H1 (cell line): Measurements from ENCODE around the gene ERCC1. TPM values are rescaled to one million over a fixed set of nuclear protein-coding genes. Genes with fewer than 3 reads are reported as not detected.
A peak's percentile ranks its signal among the peaks of the same experiment; 100 is the strongest.

Experiments
- CTCF ChIA-PET: fragments of 300-600 bp; sonication (Branson Sonifier 250); formaldehyde crosslinking; loops from one replicate; lab custom pipeline; 2021; ENCODE audit not compliant: partially characterized antibody; lab: Charles Lee
- POLR2A ChIA-PET: fragments of 300-600 bp; sonication (Branson Sonifier 250); formaldehyde crosslinking; loops from one replicate; lab custom pipeline; 2021; ENCODE audit warnings: inconsistent platforms; ENCODE audit not compliant: partially characterized antibody; lab: Charles Lee
- DNase-seq, 2 experiments: peaks; one replicate each; pipeline versions ENCODE4 v3.0.0 to v3.0.0-alpha.2; 2010 to 2022; ENCODE audit warnings: low spot score in 2 of 2, low read depth in 1 of 2, mixed read lengths in 1 of 2
- FAIRE-seq: peaks from 2 replicates; lab custom pipeline; 2011; peaks lifted over from hg19 to GRCh38; lab: Jason Lieb, UNC
- H2AFZ ChIP-seq: 2 replicates; pipeline ENCODE4 v1.8.1; 2012; ENCODE audit warnings: low read length, inconsistent platforms
- H2AK5ac ChIP-seq: 2 replicates; pipeline ENCODE4 v1.6.1; 2013; ENCODE audit warnings: low read depth, low read length
- H2BK120ac ChIP-seq: replicated peaks from 2 replicates; pipeline ENCODE3; 2013; ENCODE audit warnings: low read depth, low read length, inconsistent platforms
- H2BK12ac ChIP-seq: 2 replicates; pipeline ENCODE4 v1.6.1; 2013; ENCODE audit warnings: low read depth, low read length
- H2BK15ac ChIP-seq: 2 replicates; pipeline ENCODE4 v1.6.1; 2013; ENCODE audit warnings: low read length
- H2BK20ac ChIP-seq: 2 replicates; pipeline ENCODE4 v1.6.1; 2013; ENCODE audit warnings: low read length
- H2BK5ac ChIP-seq: 2 replicates; pipeline ENCODE4 v1.6.1; 2013; ENCODE audit warnings: low read depth, low read length
- H3K14ac ChIP-seq: 2 replicates; pipeline ENCODE4 v1.6.1; 2013; ENCODE audit warnings: inconsistent platforms; ENCODE audit not compliant: insufficient read length
- H3K18ac ChIP-seq: 2 replicates; pipeline ENCODE4 v1.6.1; 2013; ENCODE audit warnings: low read length; ENCODE audit errors: extremely low read depth
- H3K23ac ChIP-seq: 2 replicates; pipeline ENCODE4 v1.6.1; 2013; ENCODE audit warnings: inconsistent platforms; ENCODE audit not compliant: insufficient read length
- H3K23me2 ChIP-seq: 2 replicates; pipeline ENCODE4 v1.6.1; 2013; ENCODE audit warnings: low read depth, low read length
- H3K27ac ChIP-seq: 2 replicates; pipeline ENCODE4 v1.6.1; 2011; ENCODE audit warnings: low read depth, low read length, inconsistent platforms
- H3K27me3 ChIP-seq, 4 experiments: replicated peaks in 1 of 4; 1 replicate in 1 of 4; 2 replicates in 3 of 4; pipeline versions ENCODE4 v1.6.1 to v1.8.1; 2011 to 2013; ENCODE audit warnings: low read length in 3 of 4, mild to moderate bottlenecking in 3 of 4, inconsistent platforms in 2 of 4, mixed read lengths in 2 of 4, moderate library complexity in 1 of 4; ENCODE audit not compliant: control insufficient read depth in 3 of 4, insufficient read depth in 3 of 4; ENCODE audit errors: extremely low read depth in 1 of 4
- H3K36me3 ChIP-seq, 4 experiments: 2 replicates each; pipeline versions ENCODE4 v1.6.1 to v1.8.1; 2011 to 2013; ENCODE audit warnings: mild to moderate bottlenecking in 4 of 4, low read length in 3 of 4, moderate library complexity in 2 of 4, control low read depth in 1 of 4, inconsistent platforms in 1 of 4; ENCODE audit not compliant: insufficient read depth in 4 of 4, control insufficient read depth in 2 of 4
- H3K4ac ChIP-seq: replicated peaks from 2 replicates; pipeline ENCODE3; 2013; ENCODE audit warnings: low read length, low read depth, mixed read lengths, inconsistent platforms; ENCODE audit not compliant: insufficient read length
- H3K4me1 ChIP-seq, 4 experiments: replicated peaks in 1 of 4; 1 replicate in 1 of 4; 2 replicates in 3 of 4; pipeline versions ENCODE4 v1.6.1 to v1.8.1; 2011 to 2013; ENCODE audit warnings: low read length in 3 of 4, inconsistent platforms in 2 of 4, mixed read lengths in 1 of 4; ENCODE audit not compliant: insufficient read depth in 4 of 4, control insufficient read depth in 3 of 4
- H3K4me2 ChIP-seq, 2 experiments: 2 replicates each; pipeline versions ENCODE4 v1.6.1 to v1.8.1; 2011 to 2013; ENCODE audit warnings: low read depth in 2 of 2, low read length in 2 of 2, control low read depth in 1 of 2, inconsistent platforms in 1 of 2, mild to moderate bottlenecking in 1 of 2; ENCODE audit not compliant: insufficient read depth in 1 of 2
- H3K4me3 ChIP-seq, 4 experiments: fragments of 200-600, 300-600 bp in 1 of 4; sonication (generic), shearing (Covaris generic), sonication (Bioruptor Twin) in 1 of 4; 2 replicates each; pipeline versions ENCODE4 v1.5.1 to v1.8.1; 2011 to 2016; ENCODE audit warnings: low read length in 4 of 4, low read depth in 3 of 4, control low read depth in 2 of 4, inconsistent platforms in 2 of 4, mild to moderate bottlenecking in 2 of 4, mixed read lengths in 1 of 4, moderate library complexity in 1 of 4; ENCODE audit not compliant: insufficient read depth in 2 of 4; ENCODE audit errors: extremely low read depth in 1 of 4
- H3K56ac ChIP-seq: replicated peaks from 2 replicates; pipeline ENCODE3; 2013; ENCODE audit warnings: low read depth, mild to moderate bottlenecking, mixed read lengths, low read length, inconsistent platforms; ENCODE audit not compliant: insufficient read length
- H3K79me1 ChIP-seq: 2 replicates; pipeline ENCODE4 v1.6.1; 2013; ENCODE audit warnings: low read depth, low read length, control low read depth
- H3K79me2 ChIP-seq, 2 experiments: 2 replicates each; pipeline versions ENCODE4 v1.6.1 to v1.8.1; 2012 to 2013; ENCODE audit warnings: low read length in 2 of 2, mild to moderate bottlenecking in 2 of 2, inconsistent platforms in 1 of 2; ENCODE audit not compliant: insufficient read depth in 2 of 2, control insufficient read depth in 1 of 2
- H3K9ac ChIP-seq, 4 experiments: replicated peaks in 1 of 4; 1 replicate in 1 of 4; 2 replicates in 3 of 4; pipeline versions ENCODE4 v1.6.1 to v1.8.1; 2011 to 2013; ENCODE audit warnings: low read depth in 3 of 4, low read length in 3 of 4, control low read depth in 2 of 4, mild to moderate bottlenecking in 2 of 4, moderate library complexity in 2 of 4, inconsistent platforms in 1 of 4; ENCODE audit errors: extremely low read depth in 1 of 4
- H3K9me3 ChIP-seq, 2 experiments: 2 replicates each; pipeline versions ENCODE4 v1.6.1 to v1.8.1; 2012 to 2013; ENCODE audit warnings: mild to moderate bottlenecking in 2 of 2, moderate library complexity in 2 of 2, control low read depth in 1 of 2, inconsistent platforms in 1 of 2, low read depth in 1 of 2, low read length in 1 of 2, mixed read lengths in 1 of 2; ENCODE audit not compliant: insufficient read depth in 2 of 2
- H4K20me1 ChIP-seq, 2 experiments: replicated peaks in 1 of 2; 2 replicates each; pipeline versions ENCODE3 to v1.8.1; 2011 to 2013; ENCODE audit warnings: inconsistent platforms in 2 of 2, low read length in 2 of 2, mild to moderate bottlenecking in 1 of 2; ENCODE audit not compliant: insufficient read depth in 2 of 2, control insufficient read depth in 1 of 2
- H4K5ac ChIP-seq: 2 replicates; pipeline ENCODE4 v1.6.1; 2013; ENCODE audit warnings: low read length, low read depth, mixed read lengths, inconsistent platforms; ENCODE audit not compliant: insufficient read length
- H4K8ac ChIP-seq: 2 replicates; pipeline ENCODE4 v1.8.0; 2013; ENCODE audit warnings: mild to moderate bottlenecking, moderate library complexity, low read length, inconsistent platforms; ENCODE audit not compliant: insufficient read depth; ENCODE audit errors: extremely low read depth
- H4K91ac ChIP-seq: replicated peaks from 2 replicates; pipeline ENCODE3; 2013; ENCODE audit warnings: low read length, mixed read lengths, inconsistent platforms; ENCODE audit not compliant: insufficient read length
- BACH1 ChIP-seq: IDR thresholded peaks from 2 replicates; pipeline ENCODE4 v1.6.1; 2012; ENCODE audit warnings: low read length, improper control_type of control experiment
- HDAC6 ChIP-seq: IDR thresholded peaks from one replicate; pipeline ENCODE4 v1.7.1; 2012; ENCODE audit warnings: low read depth, mild to moderate bottlenecking, inconsistent platforms, low read length, moderate library complexity
- JUND ChIP-seq: IDR thresholded peaks from 2 replicates; pipeline ENCODE4 v1.6.1; 2011; ENCODE audit warnings: mild to moderate bottlenecking, improper control_type of control experiment, low read length
- KDM1A ChIP-seq: fragments of 200-600, 300-600 bp; sonication (generic); IDR thresholded peaks from 2 replicates; pipeline ENCODE4 v1.7.1; 2016; ENCODE audit warnings: mild to moderate bottlenecking, low read length, borderline replicate concordance
- KDM4A ChIP-seq: IDR thresholded peaks from one replicate; pipeline ENCODE4 v1.7.1; 2012; ENCODE audit warnings: low read depth, mild to moderate bottlenecking, moderate library complexity, low read length, inconsistent platforms; ENCODE audit not compliant: severe bottlenecking
- MAX ChIP-seq: IDR thresholded peaks from 2 replicates; pipeline ENCODE4 v1.6.1; 2012; ENCODE audit warnings: inconsistent platforms
- PHF8 ChIP-seq: fragments of 200-600 bp; sonication (generic); conservative IDR thresholded peaks from 2 replicates; pipeline ENCODE4 v1.7.1; 2012; ENCODE audit warnings: low read depth, mild to moderate bottlenecking, inconsistent platforms, low read length, moderate library complexity
- POLR2A ChIP-seq, 2 experiments: IDR thresholded peaks; 1 replicate in 1 of 2; 2 replicates in 1 of 2; pipeline ENCODE4 v1.6.1; 2011; ENCODE audit warnings: low read depth in 2 of 2, low read length in 2 of 2, mild to moderate bottlenecking in 2 of 2; ENCODE audit errors: control extremely low read depth in 1 of 2
- RBBP5 ChIP-seq: IDR thresholded peaks from 2 replicates; pipeline ENCODE4 v1.7.1; 2012; ENCODE audit warnings: low read depth, mild to moderate bottlenecking, inconsistent platforms, low read length, moderate library complexity, borderline replicate concordance
- SRF ChIP-seq: IDR thresholded peaks from 2 replicates; pipeline ENCODE4 v1.6.1; 2011; ENCODE audit warnings: mild to moderate bottlenecking, low read depth, low read length, moderate library complexity
- TAF1 ChIP-seq: IDR thresholded peaks from 2 replicates; pipeline ENCODE4 v1.6.1; 2011; ENCODE audit warnings: mild to moderate bottlenecking, low read depth, low read length
- TEAD4 ChIP-seq: IDR thresholded peaks from 2 replicates; pipeline ENCODE4 v1.6.1; 2012; ENCODE audit warnings: low read depth, low read length, inconsistent platforms, mixed read lengths
- WGBS, 2 experiments: shearing (Covaris generic) in 1 of 2; methylation state at CpG; one replicate each; pipeline versions ENCODE4 v1.1.6 to v1.1.7; 2013 to 2015; ENCODE audit warnings: low lambda C conversion rate in 2 of 2, mixed read lengths in 2 of 2, inconsistent platforms in 1 of 2, low coverage in 1 of 2, missing lambda C conversion rate in 1 of 2; ENCODE audit not compliant: insufficient replicate concordance in 2 of 2, insufficient coverage in 1 of 2, insufficient read length in 1 of 2; ENCODE audit errors: extremely low coverage in 1 of 2, missing lambda C conversion rate in 1 of 2; 5-methylcytosine and 5-hydroxymethylcytosine counted together
- polyA plus RNA-seq, 7 experiments: library from polyadenylated mRNA; depleted of rRNA in 3 of 7; stranded (reverse) in 5 of 7; unstranded in 2 of 7; fragments of >200 nt in 5 of 7; fragments of 200-250 nt in 2 of 7; gene quantifications; 1 replicate in 5 of 7; 2 replicates in 1 of 7; 4 replicates in 1 of 7; pipeline versions ENCODE4 v1.2.1 to v1.2.3, GENCODE V29; 2011 to 2013; ENCODE audit warnings: missing spikeins in 2 of 7, mixed read lengths in 2 of 7
- total RNA-seq: library from RNA; stranded (reverse); fragmentation: NEBNext Ultra II Directional; extraction: Animal tissue kit (Norgen Biotek cat#: 25700); gene quantifications from 2 replicates; pipeline ENCODE4 v1.2.1, GENCODE V29; 2021

Gene ERCC1
- total and polyA plus RNA-seq, 2 of the 8 experiments (the other 6 are each of a cell fraction or from before 2014, with no cell fraction given) = 44.7 to 94.2 TPM

GRCh38 chr19:45439569-45440258 lies 16.0 kb upstream of the ERCC1 start:
- POLR2A ChIA-PET = interaction anchor here (0.8 to 3.4 kb wide), 18 partner anchors 8 to 68 kb away, joined by 3 to 34 read pairs (median 4); partner anchors contain the start of genes FOSB and VASP
- no peak overlapping the region for H2BK120ac ChIP-seq
- peak overlapping the region; percentile 23; the same call in 1 of the 2 replicates for H3K27ac ChIP-seq
- no peak overlapping the region; the same call in 1 of the 2 replicates for H2BK5ac ChIP-seq
- peaks cover 10% of the 10 kb centered on the region for H3K23me2 ChIP-seq
- peak overlapping the region in 3 of 4 experiments; percentile 8 to 48 (median 36); a peak in 3 of 7 replicates for H3K9ac ChIP-seq
- no peaks in the 10 kb centered on the region for H3K79me2 ChIP-seq
- H4K20me1 ChIP-seq = no peaks in the 10 kb centered on the region
- H2BK12ac ChIP-seq = peak overlapping the region; percentile 82; the same call in 1 of the 2 replicates
- no peaks in the 10 kb centered on the region for H3K79me1 ChIP-seq
- H3K18ac ChIP-seq = peak overlapping the region; percentile 19; the same call in 1 of the 2 replicates
- DNase-seq (peak in 1 of 2 experiments; percentile 95), FAIRE-seq (no peak)
- no peak overlapping the region for H3K23ac ChIP-seq
- peak overlapping the region; percentile 20 for H4K5ac ChIP-seq
- no peak overlapping the region for H3K56ac ChIP-seq
- no peak overlapping the region for H2AK5ac ChIP-seq
- H3K9me3 ChIP-seq = no peaks in the 10 kb centered on the region
- H3K4me1 ChIP-seq = peaks cover 4 to 16% (median 11%) of the 10 kb centered on the region in 4 experiments
- H3K36me3 ChIP-seq = no peaks in the 10 kb centered on the region
- H3K4me3 ChIP-seq = peak overlapping the region; percentile 41 to 95 (median 73)
- H3K27me3 ChIP-seq = peaks cover 0 to 5% (median 2%) of the 10 kb centered on the region in 4 experiments; a peak in 3 of 7 replicates
- H4K91ac ChIP-seq = no peak overlapping the region
- WGBS, 2 experiments = 2% methylated on average over 53 of the region's 78 CpGs; no CpG with 5 or more reads in 1 of the 2 experiments
- H4K8ac ChIP-seq = no peak overlapping the region; the same call in 1 of the 2 replicates
- no peak overlapping the region for H3K14ac ChIP-seq
- CTCF ChIA-PET = interaction anchor here (0.6 to 21.2 kb wide), 37 partner anchors 9 to 424 kb away, joined by 3 to 760 read pairs (median 4); partner anchors contain the start of genes ERCC1, FOSB, FOXA3 and NKPD1
- H2BK15ac ChIP-seq = no peak overlapping the region
- no peak overlapping the region for H3K4ac ChIP-seq
- no peak overlapping the region for H2BK20ac ChIP-seq
- H2AFZ ChIP-seq = no peak overlapping the region; the same call in 1 of the 2 replicates
- H3K4me2 ChIP-seq = peak overlapping the region; percentile 70
- TF ChIP-seq MAX (no peak), JUND (peak; percentile 27; the same call in 1 of the 2 replicates), RBBP5 (peak; percentile 74; the same call in 1 of the 2 replicates), BACH1 (no peak), KDM1A (0 out of 2 replicates have a peak, but pooled peaks have one; percentile 18), TAF1 (peak; percentile 36; the same call in 1 of the 2 replicates), SRF (peak; percentile 49), TEAD4 (no peak), KDM4A (peak; percentile 87), PHF8 (peak; percentile 45), HDAC6 (no peak), POLR2A (IDR thresholded peaks at IDR 0.05; ENCODE audit: control extremely low read depth in 1 of 2, low read depth in 2 of 2, low read length in 2 of 2) (peak in 1 of 2 experiments; percentile 8; a peak in 1 of 3 replicates)
